PC-3 (cell line): ENCODE measurements around the gene MAML2. TPM values are rescaled to one million over a fixed set of nuclear protein-coding genes. Genes with fewer than 3 reads are reported as not detected.

Experiments used
- ATAC-seq: fragments of 200-7000 bp; cut with Tn5 transposase; 2 replicates; pipeline ENCODE4 v1.9.1; 2020; ENCODE audit warnings: mild to moderate bottlenecking, moderate library complexity
- BruUV-seq: library from RNA; stranded (reverse); fragments of 400-500 nt; replicated peaks from 2 replicates; lab custom pipeline; 2021; lab: Mats Ljungman, UMichigan
- CTCF ChIA-PET: fragments of 300-600 bp; sonication (Branson Sonifier 250); formaldehyde crosslinking; loops from one replicate; lab custom pipeline; 2022; ENCODE audit warnings: antibody characterized with exemption; lab: Charles Lee
- POLR2A ChIA-PET: fragments of 300-600 bp; sonication (Branson Sonifier 250); formaldehyde crosslinking; loops from one replicate; lab custom pipeline; 2022; ENCODE audit warnings: antibody characterized with exemption; ENCODE audit not compliant: unreplicated experiment; lab: Charles Lee
- DNase-seq: peaks from one replicate; pipeline ENCODE4 v3.0.0-alpha.2; 2015
- H2AFZ ChIP-seq: fragments of 300-600 bp; sonication (generic); 2 replicates; pipeline ENCODE4 v1.6.0; 2016; ENCODE audit warnings: antibody characterized with exemption, low read length
- H3F3A ChIP-seq: fragments of 300-600 bp; sonication (generic); one replicate; pipeline ENCODE4 v1.6.0; 2017; ENCODE audit warnings: antibody characterized with exemption, low read length, control low read depth, mild to moderate bottlenecking; ENCODE audit not compliant: unreplicated experiment
- H3K27ac ChIP-seq: fragments of 300-600 bp; sonication (generic); 2 replicates; pipeline ENCODE4 v1.5.1; 2016; ENCODE audit warnings: mild to moderate bottlenecking, low read length
- H3K27me3 ChIP-seq: fragments of 300-600 bp; sonication (generic); 2 replicates; pipeline ENCODE4 v1.6.1; 2016; ENCODE audit warnings: low read length, mixed read lengths
- H3K36me3 ChIP-seq: fragments of 300-600 bp; sonication (generic); 2 replicates; pipeline ENCODE4 v1.6.1; 2016; ENCODE audit warnings: low read depth, mixed run types, low read length, mixed read lengths
- H3K4me1 ChIP-seq: fragments of 300-600 bp; sonication (generic); 2 replicates; pipeline ENCODE4 v1.5.1; 2016; ENCODE audit warnings: low read length; ENCODE audit not compliant: insufficient read depth
- H3K4me2 ChIP-seq: fragments of 300-600 bp; sonication (generic); 2 replicates; pipeline ENCODE4 v1.6.0; 2016; ENCODE audit warnings: low read length
- H3K4me3 ChIP-seq: fragments of 300-600 bp; sonication (generic); 2 replicates; pipeline ENCODE4 v1.5.1; 2016; ENCODE audit warnings: mild to moderate bottlenecking, low read length, mixed read lengths
- H3K79me2 ChIP-seq: fragments of 300-600 bp; sonication (generic); 2 replicates; pipeline ENCODE4 v1.6.1; 2017; ENCODE audit warnings: low read length, mixed read lengths
- H3K9ac ChIP-seq: fragments of 300-600 bp; sonication (generic); 2 replicates; pipeline ENCODE4 v1.6.0; 2016; ENCODE audit warnings: mild to moderate bottlenecking, low read length
- H3K9me2 ChIP-seq: fragments of 300-600 bp; sonication (generic); replicated peaks from 2 replicates; pipeline ENCODE4 v1.6.1; 2016; ENCODE audit warnings: mixed run types, low read length, mixed read lengths
- H3K9me3 ChIP-seq: fragments of 300-600 bp; sonication (generic); 2 replicates; pipeline ENCODE4 v1.6.1; 2016; ENCODE audit warnings: low read length, mixed read lengths
- H4K20me1 ChIP-seq: fragments of 300-600 bp; sonication (generic); 2 replicates; pipeline ENCODE4 v1.6.1; 2016; ENCODE audit warnings: low read length, mixed read lengths
- EZH2 ChIP-seq: fragments of 300-600 bp; sonication (generic); IDR thresholded peaks from one replicate; pipeline ENCODE4 v1.6.1; 2017; ENCODE audit warnings: antibody characterized with exemption, mild to moderate bottlenecking, low read length; ENCODE audit not compliant: unreplicated experiment
- EZH2phosphoT487 ChIP-seq: fragments of 300-600 bp; sonication (generic); IDR thresholded peaks from 2 replicates; pipeline ENCODE4 v1.6.1; 2018; ENCODE audit warnings: mild to moderate bottlenecking, antibody characterized with exemption, low read length, borderline replicate concordance
- intact Hi-C: fragments of 100-400 bp; cut with micrococcal nuclease; formaldehyde crosslinking; loops from 2 replicates; pipeline ENCODE4 v1.9.0; 2023
- total RNA-seq: library from RNA; depleted of rRNA; stranded (reverse); fragments of >200 nt; gene quantifications from 2 replicates; pipeline ENCODE4 v1.2.3, GENCODE V29; 2014
- TF ChIP-seq, protein P1 (sequence below): fragments of 300-600 bp; sonication (generic); conservative IDR thresholded peaks from 2 replicates; pipeline ENCODE4 v1.5.1; 2017; ENCODE audit warnings: antibody characterized with exemption, low read depth, mild to moderate bottlenecking, low read length

The MAML2 gene
- total RNA-seq, 1 experiment from 2014 or later, result 10.9 TPM

DNA sequence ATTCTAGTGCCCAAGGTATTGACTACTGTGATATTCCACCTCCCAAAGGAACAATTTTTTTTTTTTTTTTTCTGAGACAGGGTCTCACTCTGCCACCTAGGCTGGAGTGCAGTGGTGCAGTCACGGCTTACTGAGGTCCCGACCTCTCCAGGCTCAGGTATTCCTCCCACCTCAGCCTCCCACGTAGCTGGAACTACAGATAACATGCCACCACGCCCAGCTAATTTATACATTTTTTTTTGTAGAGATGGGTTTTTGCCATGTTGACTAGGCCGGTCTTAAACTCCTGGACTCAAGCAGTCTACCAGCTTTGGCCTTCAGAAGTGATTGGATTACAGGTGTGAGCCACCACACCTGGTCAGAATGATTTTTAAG is 33.4 kb downstream of the MAML2 start:
- DNase-seq (no peak), ATAC-seq (no peak)
- Histone ChIP-seq H2AFZ (no peak overlapping the region), H3K4me2 (peak overlapping the region; percentile 86), H3K9me3 (no peaks in the 10 kb centered on the region), H3K79me2 (peaks cover 62% of the 10 kb centered on the region), H3K4me1 (peaks cover 92% of the 10 kb centered on the region), H3K9me2 (no peaks in the 10 kb centered on the region), H3K27ac (peak overlapping the region; percentile 96), H3K36me3 (no peaks in the 10 kb centered on the region), H3F3A (peaks cover 14% of the 10 kb centered on the region), H3K27me3 (no peaks in the 10 kb centered on the region), H4K20me1 (no peaks in the 10 kb centered on the region), H3K9ac (no peak overlapping the region), H3K4me3 (no peak overlapping the region)
- no TSS peak for BruUV-seq
- CTCF ChIA-PET, result no interaction called here
- no peak for TF ChIP-seq EZH2
- TF ChIP-seq EZH2phosphoT487, result no peak
- TF ChIP-seq, protein P1, sequence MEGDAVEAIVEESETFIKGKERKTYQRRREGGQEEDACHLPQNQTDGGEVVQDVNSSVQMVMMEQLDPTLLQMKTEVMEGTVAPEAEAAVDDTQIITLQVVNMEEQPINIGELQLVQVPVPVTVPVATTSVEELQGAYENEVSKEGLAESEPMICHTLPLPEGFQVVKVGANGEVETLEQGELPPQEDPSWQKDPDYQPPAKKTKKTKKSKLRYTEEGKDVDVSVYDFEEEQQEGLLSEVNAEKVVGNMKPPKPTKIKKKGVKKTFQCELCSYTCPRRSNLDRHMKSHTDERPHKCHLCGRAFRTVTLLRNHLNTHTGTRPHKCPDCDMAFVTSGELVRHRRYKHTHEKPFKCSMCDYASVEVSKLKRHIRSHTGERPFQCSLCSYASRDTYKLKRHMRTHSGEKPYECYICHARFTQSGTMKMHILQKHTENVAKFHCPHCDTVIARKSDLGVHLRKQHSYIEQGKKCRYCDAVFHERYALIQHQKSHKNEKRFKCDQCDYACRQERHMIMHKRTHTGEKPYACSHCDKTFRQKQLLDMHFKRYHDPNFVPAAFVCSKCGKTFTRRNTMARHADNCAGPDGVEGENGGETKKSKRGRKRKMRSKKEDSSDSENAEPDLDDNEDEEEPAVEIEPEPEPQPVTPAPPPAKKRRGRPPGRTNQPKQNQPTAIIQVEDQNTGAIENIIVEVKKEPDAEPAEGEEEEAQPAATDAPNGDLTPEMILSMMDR, result no peak
- POLR2A ChIA-PET, result no interaction called here
- intact Hi-C loops, result loop anchor here (2.0 to 5.0 kb wide), 2 partner anchors 47 to 67 kb away; no protein-coding TSS in a partner anchor

DNA sequence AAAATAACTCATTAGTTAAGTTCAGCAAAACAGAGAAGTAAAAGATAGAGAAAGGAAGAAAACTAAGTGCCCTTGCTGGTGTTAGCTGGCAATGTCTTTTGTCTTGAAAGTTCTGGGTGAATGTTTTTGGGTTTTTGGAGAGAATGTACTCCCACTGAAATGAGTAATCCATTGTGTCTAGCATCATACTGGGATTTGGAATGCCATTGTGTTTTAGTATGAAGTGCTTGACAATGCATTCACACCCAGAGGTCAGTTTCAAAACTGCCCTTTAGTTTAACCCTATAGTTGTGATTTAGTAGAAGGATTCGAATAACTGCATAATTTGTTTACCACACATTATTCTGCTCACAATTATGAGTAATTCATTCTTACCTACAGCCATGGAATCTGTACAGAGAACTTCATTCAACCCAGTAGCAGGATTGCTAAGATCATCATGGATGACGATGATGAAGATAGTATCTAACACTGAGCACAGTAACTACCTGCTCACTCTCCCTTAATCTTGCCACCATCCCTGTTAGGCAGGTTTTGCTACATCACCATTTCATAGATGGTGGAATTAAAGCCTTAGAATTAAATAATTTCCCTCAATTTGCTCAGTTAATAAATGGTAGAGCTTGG is 33.9 kb downstream of the MAML2 start:
- peak overlapping the region; percentile 86 for H3K4me2 ChIP-seq
- peak overlapping the region; percentile 96 for H3K27ac ChIP-seq
- no peaks in the 10 kb centered on the region for H3K9me3 ChIP-seq
- H4K20me1 ChIP-seq, result no peaks in the 10 kb centered on the region
- intact Hi-C loops, result no loop called here
- CTCF ChIA-PET, result no interaction called here
- no peaks in the 10 kb centered on the region for H3K36me3 ChIP-seq
- DNase-seq, result peak; percentile 65
- no peak overlapping the region for H3K9ac ChIP-seq
- peaks cover 67% of the 10 kb centered on the region for H3K79me2 ChIP-seq
- H2AFZ ChIP-seq, result no peak overlapping the region
- H3K27me3 ChIP-seq, result no peaks in the 10 kb centered on the region
- peaks cover 14% of the 10 kb centered on the region for H3F3A ChIP-seq
- POLR2A ChIA-PET, result interaction anchor here (0.9 kb wide), 1 partner anchor 80 kb away, joined by 7 read pairs; the partner anchor contains the start of genes CCDC82 and JRKL
- no peak for ATAC-seq
- H3K4me1 ChIP-seq, result peaks cover 92% of the 10 kb centered on the region
- BruUV-seq, result no TSS peak
- no peak overlapping the region for H3K4me3 ChIP-seq
- no peaks in the 10 kb centered on the region for H3K9me2 ChIP-seq
- TF ChIP-seq EZH2, result no peak
- no peak for TF ChIP-seq EZH2phosphoT487
- TF ChIP-seq, protein P1, result no peak

DNA sequence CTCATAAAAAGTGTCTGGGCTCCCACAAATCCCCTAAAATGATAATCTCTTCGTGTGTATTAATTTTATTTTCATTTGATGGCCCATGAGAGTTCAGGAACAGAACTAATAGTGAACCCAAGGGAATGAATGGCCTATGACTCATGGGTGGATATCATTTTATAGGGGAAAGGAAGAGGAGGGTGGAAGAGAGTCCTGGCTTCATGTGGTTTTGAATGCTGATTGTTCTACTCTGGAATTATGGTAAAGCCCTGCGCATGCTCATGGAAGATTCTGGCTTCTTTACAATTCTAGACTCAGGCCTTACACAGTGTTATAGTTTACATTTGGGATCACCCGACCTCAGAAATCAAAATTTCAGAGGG is 35.2 kb downstream of the MAML2 start:
- CTCF ChIA-PET, result no interaction called here
- peaks cover 61% of the 10 kb centered on the region for H3K79me2 ChIP-seq
- H3K36me3 ChIP-seq, result no peaks in the 10 kb centered on the region
- no peaks in the 10 kb centered on the region for H3K9me3 ChIP-seq
- no peaks in the 10 kb centered on the region for H3K9me2 ChIP-seq
- ATAC-seq (peak; percentile 61), DNase-seq (peak; percentile 98)
- H3K27ac ChIP-seq, result peak overlapping the region; percentile 96
- intact Hi-C loops, result loop anchor here (1.0 to 2.0 kb wide), 4 partner anchors 32 to 517 kb away; partner anchors contain the start of genes CCDC82 and CEP57
- H3K9ac ChIP-seq, result peak overlapping the region; percentile 90
- H3F3A ChIP-seq, result peaks cover 21% of the 10 kb centered on the region
- POLR2A ChIA-PET, result interaction anchor here (0.7 to 1.0 kb wide), 2 partner anchors 69 to 82 kb away, joined by 3 to 7 read pairs; partner anchors contain the start of genes CCDC82 and JRKL
- H3K4me1 ChIP-seq, result peaks cover 90% of the 10 kb centered on the region
- H4K20me1 ChIP-seq, result no peaks in the 10 kb centered on the region
- TF ChIP-seq EZH2phosphoT487 (no peak), EZH2 (no peak)
- TF ChIP-seq, protein P1, result no peak
- no peak overlapping the region for H2AFZ ChIP-seq
- H3K4me2 ChIP-seq, result peak overlapping the region; percentile 86
- H3K4me3 ChIP-seq, result peak overlapping the region; percentile 60
- no TSS peak for BruUV-seq
- H3K27me3 ChIP-seq, result no peaks in the 10 kb centered on the region
